Measurements from ENCODE around the gene MOB1A.
A peak's percentile ranks its signal among the peaks of the same experiment; 100 is the strongest.
"Not testable (repeated sequence)": the region's sequence is repeated elsewhere in the genome, so short reads cannot be mapped to it uniquely, and the experiment has no call there.

The MOB1A gene

GRCh38 chr2:74198461-74199274 lies 20.0 kb upstream of the MOB1A start, which contains the start of gene MTHFD2:
TSS of gene MTHFD2 (plus strand) at chr2:74198615. CDS start at chr2:74198642, 27 bp downstream.
- peak; percentile 97 for DNase-seq

DNA sequence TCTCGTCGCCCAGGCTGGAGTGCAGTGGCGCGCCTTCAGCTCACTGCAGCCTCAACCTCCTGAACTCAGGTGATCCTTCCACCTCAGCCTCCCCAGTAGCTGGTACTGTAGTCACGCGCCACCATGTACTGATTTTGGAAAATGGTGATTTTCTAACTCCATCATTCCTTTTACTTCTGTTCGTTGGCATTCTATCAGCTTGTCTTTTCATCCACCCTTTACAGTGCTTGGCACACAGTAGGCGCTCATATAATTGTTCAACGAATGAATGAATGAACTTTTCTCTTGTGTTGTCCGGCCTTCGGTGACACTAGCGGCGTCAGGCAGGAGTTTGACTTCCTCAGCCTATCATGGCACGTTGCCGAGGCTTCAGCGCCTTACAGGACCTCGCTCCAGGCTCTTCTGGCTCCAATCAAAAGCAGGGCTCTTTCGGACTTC lies 19.4 kb upstream of the MOB1A start:
- no peak for DNase-seq

- no peak for DNase-seq
Observed at GRCh38 chr2:74197049-74197448, 18.4 kb upstream of the MOB1A start.

DNA sequence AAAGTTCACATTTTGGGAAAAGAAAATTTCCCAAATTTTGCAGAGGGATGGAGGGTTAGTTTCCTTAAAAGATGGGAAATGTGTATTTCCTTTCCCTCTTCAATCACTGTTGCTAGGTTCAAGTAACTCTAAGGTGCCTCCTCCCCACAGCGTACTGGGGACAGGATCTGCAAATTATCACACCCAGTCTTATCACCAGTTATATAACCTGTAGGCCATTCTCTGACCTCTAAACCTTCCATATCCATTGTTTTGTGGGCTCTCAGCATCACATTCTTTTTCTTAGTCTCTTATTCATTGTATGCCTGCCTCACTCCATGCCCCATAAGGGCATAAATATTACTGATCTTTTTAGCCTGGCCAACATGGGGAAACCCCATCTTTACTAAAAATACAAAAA lies 16.1 kb upstream of the MOB1A start:
- DNase-seq: no peak

GRCh38 chr2:74191596-74192380 lies 13.1 kb upstream of the MOB1A start:
- DNase-seq: peak; percentile 37

DNA sequence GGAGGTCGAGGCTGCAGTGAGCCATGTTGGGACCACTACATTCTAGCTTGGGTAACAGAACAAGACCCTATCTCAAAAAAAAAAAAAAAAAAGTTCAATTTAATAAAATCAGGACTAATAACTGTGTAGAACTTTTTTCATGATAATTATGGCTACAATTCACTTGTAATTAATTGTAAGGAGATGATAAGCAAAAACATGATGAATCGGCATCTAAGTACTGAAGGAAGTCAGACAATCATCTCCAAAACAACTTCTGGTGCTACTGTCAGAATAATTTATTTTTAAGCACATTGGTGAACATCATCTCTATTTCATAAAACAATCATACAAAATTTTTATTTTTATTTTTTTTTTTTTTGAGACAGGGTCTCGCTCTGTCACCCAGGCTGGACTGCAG lies 10.0 kb upstream of the MOB1A start:
- no peak for DNase-seq

DNA sequence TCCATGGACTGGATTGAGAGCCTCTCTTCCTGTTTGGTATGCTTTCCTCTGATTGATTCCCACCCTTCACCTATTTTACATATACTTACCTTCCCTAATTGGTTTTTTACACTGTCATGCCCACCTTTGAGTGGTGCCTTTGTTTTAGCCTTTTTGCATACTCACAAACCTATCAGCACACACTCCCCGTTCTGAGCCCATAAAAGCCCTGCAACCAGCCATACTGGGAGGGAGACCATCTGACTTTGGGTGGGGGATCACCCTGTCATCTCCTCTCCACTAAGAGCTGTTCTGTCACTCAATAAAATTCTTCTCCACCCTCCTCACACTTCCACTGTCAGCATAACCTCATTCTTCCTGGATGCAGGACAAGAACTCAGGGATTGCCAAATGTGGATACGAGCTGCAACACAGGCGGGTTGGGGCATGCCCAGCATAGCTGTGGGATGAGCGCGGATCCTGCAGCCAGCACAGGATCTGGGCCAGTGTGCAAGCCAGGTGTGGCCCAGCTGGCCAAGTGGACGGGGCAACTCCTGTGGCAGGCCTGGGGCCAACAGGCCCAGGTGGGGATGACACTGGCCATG lies 9.4 kb upstream of the MOB1A start:
- peak; percentile 37 for DNase-seq

- DNase-seq: not testable (repeated sequence)
Observed at GRCh38 chr2:74186706-74187105, 8.0 kb upstream of the MOB1A start.

- DNase-seq: no peak
Observed at GRCh38 chr2:74186038-74186437, 7.4 kb upstream of the MOB1A start.

GRCh38 chr2:74183878-74184277 lies 5.2 kb upstream of the MOB1A start:
- DNase-seq: no peak

GRCh38 chr2:74181739-74182138 lies 3.1 kb upstream of the MOB1A start:
- peak; percentile 39 for DNase-seq

DNA sequence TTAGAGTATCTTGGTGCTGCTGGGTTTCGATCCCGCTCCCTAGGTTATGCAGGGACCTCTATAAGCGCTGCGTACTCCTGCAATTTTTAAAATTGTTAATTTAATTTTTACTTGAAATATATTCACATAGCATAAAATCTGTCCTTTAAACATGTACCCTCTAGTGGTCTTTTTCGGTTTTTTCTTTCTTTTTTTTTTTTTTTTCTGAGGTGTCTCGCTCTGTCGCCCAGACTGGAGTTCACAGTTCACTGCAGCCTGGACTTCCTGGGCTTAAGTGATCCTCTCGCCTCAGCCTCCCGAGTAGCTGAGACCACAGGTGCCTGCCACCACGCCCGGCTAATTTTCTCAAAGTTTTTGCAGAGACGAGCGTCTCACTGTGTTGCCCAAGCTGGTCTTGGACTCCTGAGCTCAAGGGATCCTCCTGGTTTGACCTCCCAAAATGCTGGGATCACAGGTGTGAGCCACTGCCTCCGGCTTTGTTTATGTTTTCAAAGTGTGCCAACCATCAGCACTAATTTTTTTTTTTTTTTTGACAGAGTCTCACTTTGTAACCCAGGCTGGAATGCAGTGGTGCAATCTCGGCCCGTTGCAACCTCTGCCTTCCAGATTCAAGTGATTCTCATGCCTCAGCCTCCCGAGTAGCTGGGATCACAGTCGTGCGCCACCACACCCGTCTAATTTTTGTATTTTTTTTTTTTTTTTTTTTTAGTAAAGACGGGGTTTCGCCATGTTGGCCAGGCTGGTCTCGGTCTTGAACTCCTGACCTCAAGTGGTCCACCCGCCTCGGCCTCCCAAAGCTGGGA lies 585 bp upstream of the MOB1A start:
- peak; percentile 42 for DNase-seq

- DNase-seq: no peak
Observed at GRCh38 chr2:74177696-74178095, 983 bp downstream of the MOB1A start.

DNA sequence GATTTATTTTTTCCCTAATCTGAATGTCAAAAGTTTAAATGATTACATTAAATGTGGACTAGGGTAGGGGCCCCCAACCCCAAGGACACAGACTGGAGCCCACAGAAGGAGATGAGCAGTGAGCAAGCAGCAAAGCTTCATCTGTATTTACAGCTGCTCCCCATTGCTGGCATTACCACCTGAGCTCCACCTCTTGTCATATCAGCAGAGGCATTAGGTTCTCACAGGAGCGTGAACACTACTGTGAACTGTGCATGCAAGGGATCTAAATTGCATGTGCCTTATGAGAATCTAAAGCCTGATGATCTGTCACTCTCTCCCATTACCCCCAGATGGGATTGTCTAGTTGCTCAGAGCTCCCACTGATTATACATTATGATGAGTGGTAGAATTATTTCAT lies 3.8 kb downstream of the MOB1A start:
- DNase-seq: no peak

DNA sequence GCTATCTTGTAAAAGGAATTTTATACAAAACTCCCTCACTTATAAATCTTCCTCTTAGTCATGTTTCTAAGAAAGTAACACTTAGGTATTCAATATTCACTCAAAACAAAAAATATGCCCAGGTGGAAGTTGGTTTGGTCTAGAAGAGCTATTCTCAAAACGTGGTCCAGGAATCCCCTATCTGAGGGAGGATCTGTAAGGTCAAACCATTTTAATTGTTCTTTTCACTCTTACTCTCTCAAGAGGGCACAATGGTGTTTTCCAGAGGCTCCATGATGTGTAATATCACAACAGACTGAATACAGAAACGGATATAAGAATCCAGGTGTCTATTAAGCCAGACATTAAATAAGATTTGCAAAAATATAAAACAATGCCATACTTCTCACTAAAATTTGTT lies 9.9 kb downstream of the MOB1A start:
- no peak for DNase-seq

GRCh38 chr2:74164761-74165160 lies 13.9 kb downstream of the MOB1A start:
- DNase-seq: no peak

DNA sequence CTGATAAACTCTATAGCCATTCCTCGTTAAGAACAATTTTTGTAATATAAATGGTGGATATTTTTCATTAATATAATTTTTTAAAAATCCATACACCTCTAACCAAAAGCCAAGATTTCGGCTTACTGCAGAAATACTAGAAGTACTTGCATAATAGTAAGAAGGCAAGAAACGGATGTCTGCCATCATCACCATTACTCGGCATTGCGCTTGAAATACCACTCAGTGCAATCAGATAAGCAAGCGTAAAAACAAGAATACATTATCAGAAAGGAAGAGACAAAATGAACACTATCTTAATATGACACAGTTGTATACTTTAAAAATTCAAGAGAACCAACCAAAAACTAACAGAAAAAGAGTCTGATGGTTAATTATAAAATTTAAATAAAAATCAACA lies 15.7 kb downstream of the MOB1A start:
- DNase-seq: no peak

GRCh38 chr2:74155830-74156229 lies 22.8 kb downstream of the MOB1A start:
- DNase-seq: no peak

- DNase-seq: no peak
Observed at GRCh38 chr2:74152954-74153353, 25.7 kb downstream of the MOB1A start.

GRCh38 chr2:74149570-74150319 lies 28.9 kb downstream of the MOB1A start:
- no peak for DNase-seq

- DNase-seq: no peak
Observed at GRCh38 chr2:74149247-74149525, 29.5 kb downstream of the MOB1A start.

All from NCI-H69 (cell line).